Measurements from ENCODE around the gene CLN5. TPM values are rescaled to one million over a fixed set of nuclear protein-coding genes. Genes with fewer than 3 reads are reported as not detected.

The CLN5 gene
- total and polyA plus RNA-seq, 2 experiments from 2014 or later = 6.5 to 9.5 TPM

DNA sequence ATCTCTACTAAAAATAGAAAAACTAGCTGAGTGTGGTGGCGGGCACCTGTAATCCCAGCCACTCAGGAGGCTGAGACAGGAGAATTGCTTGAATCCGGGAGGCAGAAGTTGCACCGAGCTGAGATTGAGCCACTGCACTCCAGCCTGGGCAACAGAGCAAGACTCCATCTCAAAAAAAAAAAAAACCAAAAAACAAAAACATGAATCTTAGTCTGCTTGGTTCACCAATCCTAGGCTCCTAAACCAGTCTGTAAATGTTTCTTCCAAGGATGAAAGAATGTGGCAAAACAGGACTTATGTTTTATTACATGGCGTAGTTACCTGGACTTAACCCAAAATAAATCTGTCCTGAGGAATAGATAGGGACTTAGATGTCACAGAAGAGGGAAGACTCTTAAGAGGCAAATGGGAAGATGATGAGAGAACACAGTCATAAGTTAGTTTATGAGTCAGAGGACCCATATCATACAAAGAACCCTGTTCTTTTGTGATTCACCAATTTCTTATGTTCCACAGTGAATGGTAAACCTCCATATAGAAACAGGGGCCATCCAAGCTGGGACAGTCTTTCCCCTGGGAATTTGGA is 41.9 kb downstream of the CLN5 start (continued):
- TF ChIP-seq ZNF462 (CRISPR knock-in tag; IDR thresholded peaks at IDR 0.05) (no peak), ZNF114 (CRISPR knock-in tag; IDR thresholded peaks at IDR 0.05) (no peak), JUNB (IDR thresholded peaks at IDR 0.05; ENCODE audit: unreplicated experiment) (no peak)
- TF ChIP-seq, protein P1, sequence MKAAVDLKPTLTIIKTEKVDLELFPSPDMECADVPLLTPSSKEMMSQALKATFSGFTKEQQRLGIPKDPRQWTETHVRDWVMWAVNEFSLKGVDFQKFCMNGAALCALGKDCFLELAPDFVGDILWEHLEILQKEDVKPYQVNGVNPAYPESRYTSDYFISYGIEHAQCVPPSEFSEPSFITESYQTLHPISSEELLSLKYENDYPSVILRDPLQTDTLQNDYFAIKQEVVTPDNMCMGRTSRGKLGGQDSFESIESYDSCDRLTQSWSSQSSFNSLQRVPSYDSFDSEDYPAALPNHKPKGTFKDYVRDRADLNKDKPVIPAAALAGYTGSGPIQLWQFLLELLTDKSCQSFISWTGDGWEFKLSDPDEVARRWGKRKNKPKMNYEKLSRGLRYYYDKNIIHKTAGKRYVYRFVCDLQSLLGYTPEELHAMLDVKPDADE (IDR thresholded peaks at IDR 0.05) = no peak

DNA sequence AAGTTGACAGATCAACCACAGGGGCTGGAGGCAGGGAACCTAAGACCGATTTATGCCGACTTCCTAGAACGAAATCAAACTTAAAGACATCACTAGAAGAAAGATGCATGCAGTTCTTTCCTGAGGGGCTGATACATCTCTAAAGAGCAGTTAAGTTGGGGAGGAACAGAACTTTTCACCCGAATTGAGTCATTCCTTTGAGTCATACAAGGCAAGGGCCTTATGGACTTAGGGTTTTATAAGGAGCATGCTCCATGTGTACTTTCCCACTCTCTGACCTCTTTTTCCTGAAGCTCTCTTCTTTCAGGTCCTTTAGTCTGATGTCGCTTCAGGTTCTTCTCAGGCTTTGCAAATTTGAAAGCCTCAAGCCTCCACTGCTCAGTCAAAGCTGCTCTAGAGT is 43.0 kb downstream of the CLN5 start:
- Mint-ChIP-seq H3K9me3 (no peaks in the 10 kb centered on the region), H3K27ac (no peak overlapping the region), H3K4me3 (no peak overlapping the region), H3K4me1 (no peaks in the 10 kb centered on the region), H3K27me3 (ENCODE audit: insufficient read depth, low read depth, poor library complexity) (no peaks in the 10 kb centered on the region), H3K36me3 (ENCODE audit: low read depth) (no peaks in the 10 kb centered on the region)
- H3K27ac ChIP-seq (ENCODE audit: low read depth) = no peak overlapping the region
- H3K9me2 ChIP-seq (ENCODE audit: insufficient read depth) = peaks cover 8% of the 10 kb centered on the region; the same call in 1 of the 2 replicates
- no peak overlapping the region for H3K4me3 ChIP-seq
- H3K4me2 ChIP-seq = no peak overlapping the region
- no peaks in the 10 kb centered on the region for H3K36me3 ChIP-seq (ENCODE audit: insufficient read depth)
- no peaks in the 10 kb centered on the region for H4K20me1 ChIP-seq (replicated peaks; ENCODE audit: insufficient read depth)
- H2AFZ ChIP-seq = no peak overlapping the region
- no peaks in the 10 kb centered on the region for H3K27me3 ChIP-seq (ENCODE audit: insufficient read depth)
- no peaks in the 10 kb centered on the region for H3K4me1 ChIP-seq (ENCODE audit: insufficient read depth)
- H3F3A ChIP-seq (replicated peaks; ENCODE audit: low read depth) = no peaks in the 10 kb centered on the region
- no peaks in the 10 kb centered on the region for H3K79me2 ChIP-seq (replicated peaks; ENCODE audit: insufficient read depth)
- DNase-seq (ENCODE audit: low spot score) (no peak), ATAC-seq (no peak)
- no peak for TF ChIP-seq NANOG (IDR thresholded peaks at IDR 0.05; ENCODE audit: borderline replicate concordance)
- TF ChIP-seq ZNF114 (CRISPR knock-in tag; IDR thresholded peaks at IDR 0.05) = no peak
- TF ChIP-seq EZH2 (IDR thresholded peaks at IDR 0.05; ENCODE audit: low read depth, unreplicated experiment) = no peak
- TF ChIP-seq, protein P2, sequence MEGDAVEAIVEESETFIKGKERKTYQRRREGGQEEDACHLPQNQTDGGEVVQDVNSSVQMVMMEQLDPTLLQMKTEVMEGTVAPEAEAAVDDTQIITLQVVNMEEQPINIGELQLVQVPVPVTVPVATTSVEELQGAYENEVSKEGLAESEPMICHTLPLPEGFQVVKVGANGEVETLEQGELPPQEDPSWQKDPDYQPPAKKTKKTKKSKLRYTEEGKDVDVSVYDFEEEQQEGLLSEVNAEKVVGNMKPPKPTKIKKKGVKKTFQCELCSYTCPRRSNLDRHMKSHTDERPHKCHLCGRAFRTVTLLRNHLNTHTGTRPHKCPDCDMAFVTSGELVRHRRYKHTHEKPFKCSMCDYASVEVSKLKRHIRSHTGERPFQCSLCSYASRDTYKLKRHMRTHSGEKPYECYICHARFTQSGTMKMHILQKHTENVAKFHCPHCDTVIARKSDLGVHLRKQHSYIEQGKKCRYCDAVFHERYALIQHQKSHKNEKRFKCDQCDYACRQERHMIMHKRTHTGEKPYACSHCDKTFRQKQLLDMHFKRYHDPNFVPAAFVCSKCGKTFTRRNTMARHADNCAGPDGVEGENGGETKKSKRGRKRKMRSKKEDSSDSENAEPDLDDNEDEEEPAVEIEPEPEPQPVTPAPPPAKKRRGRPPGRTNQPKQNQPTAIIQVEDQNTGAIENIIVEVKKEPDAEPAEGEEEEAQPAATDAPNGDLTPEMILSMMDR (conservative IDR thresholded peaks at IDR 0.05; ENCODE audit: low read depth in 2 of 2) = no peak
- TF ChIP-seq POLR2AphosphoS5 (IDR thresholded peaks at IDR 0.05; ENCODE audit: low read depth) = no peak
- TF ChIP-seq, protein P3, sequence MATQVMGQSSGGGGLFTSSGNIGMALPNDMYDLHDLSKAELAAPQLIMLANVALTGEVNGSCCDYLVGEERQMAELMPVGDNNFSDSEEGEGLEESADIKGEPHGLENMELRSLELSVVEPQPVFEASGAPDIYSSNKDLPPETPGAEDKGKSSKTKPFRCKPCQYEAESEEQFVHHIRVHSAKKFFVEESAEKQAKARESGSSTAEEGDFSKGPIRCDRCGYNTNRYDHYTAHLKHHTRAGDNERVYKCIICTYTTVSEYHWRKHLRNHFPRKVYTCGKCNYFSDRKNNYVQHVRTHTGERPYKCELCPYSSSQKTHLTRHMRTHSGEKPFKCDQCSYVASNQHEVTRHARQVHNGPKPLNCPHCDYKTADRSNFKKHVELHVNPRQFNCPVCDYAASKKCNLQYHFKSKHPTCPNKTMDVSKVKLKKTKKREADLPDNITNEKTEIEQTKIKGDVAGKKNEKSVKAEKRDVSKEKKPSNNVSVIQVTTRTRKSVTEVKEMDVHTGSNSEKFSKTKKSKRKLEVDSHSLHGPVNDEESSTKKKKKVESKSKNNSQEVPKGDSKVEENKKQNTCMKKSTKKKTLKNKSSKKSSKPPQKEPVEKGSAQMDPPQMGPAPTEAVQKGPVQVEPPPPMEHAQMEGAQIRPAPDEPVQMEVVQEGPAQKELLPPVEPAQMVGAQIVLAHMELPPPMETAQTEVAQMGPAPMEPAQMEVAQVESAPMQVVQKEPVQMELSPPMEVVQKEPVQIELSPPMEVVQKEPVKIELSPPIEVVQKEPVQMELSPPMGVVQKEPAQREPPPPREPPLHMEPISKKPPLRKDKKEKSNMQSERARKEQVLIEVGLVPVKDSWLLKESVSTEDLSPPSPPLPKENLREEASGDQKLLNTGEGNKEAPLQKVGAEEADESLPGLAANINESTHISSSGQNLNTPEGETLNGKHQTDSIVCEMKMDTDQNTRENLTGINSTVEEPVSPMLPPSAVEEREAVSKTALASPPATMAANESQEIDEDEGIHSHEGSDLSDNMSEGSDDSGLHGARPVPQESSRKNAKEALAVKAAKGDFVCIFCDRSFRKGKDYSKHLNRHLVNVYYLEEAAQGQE (IDR thresholded peaks at IDR 0.05; ENCODE audit: unreplicated experiment) = no peak
- TF ChIP-seq ZNF331 (CRISPR knock-in tag; IDR thresholded peaks at IDR 0.05; ENCODE audit: low read depth) = no peak
- TF ChIP-seq STAT1 (IDR thresholded peaks at IDR 0.05; ENCODE audit: unreplicated experiment) = no peak

Data from GM23338 (cell line).